ENCODE measurements around the gene SH3RF1.
A peak's percentile ranks its signal among the peaks of the same experiment; 100 is the strongest.
"Not testable (repeated sequence)": the region's sequence is repeated elsewhere in the genome, so short reads cannot be mapped to it uniquely, and the experiment has no call there.

Gene SH3RF1

GRCh38 chr4:169225812-169226211 lies 44.9 kb downstream of the SH3RF1 start:
- ATAC-seq (peak; percentile 10), DNase-seq (no peak)

GRCh38 chr4:169225058-169225751 lies 45.6 kb downstream of the SH3RF1 start:
- DNase-seq, result no peak
- peak; percentile 83 for ATAC-seq

- ATAC-seq, result no peak
- DNase-seq, result no peak
Observed at GRCh38 chr4:169222761-169223160, 48.0 kb downstream of the SH3RF1 start.

- ATAC-seq, result no peak
Observed at GRCh38 chr4:169221662-169222061, 49.1 kb downstream of the SH3RF1 start.

DNA sequence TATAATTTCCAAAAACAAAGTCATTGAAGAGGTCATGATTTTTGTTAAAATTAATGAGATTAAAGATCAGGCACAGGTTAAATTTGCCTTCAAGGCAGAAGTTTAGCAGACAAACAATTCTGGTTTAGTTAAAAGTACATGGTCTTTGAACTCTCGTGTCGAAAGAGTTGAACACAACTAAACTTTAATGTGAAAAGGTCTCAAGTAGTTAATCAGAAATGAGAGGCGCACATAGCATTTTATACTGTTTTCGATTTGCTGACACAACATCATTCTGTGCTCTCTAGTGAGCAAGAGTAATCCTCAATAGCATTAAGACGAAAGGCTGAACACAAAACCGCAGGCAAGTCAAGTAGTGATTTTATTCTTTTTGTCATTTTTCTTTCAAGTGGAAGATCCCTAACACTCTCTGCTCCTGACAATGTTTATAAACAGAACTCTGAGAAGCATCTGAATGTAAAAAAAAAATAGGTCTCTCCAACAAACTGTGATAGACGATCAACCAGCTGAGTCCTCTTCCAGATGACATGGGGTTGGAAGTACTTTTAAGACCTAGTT lies 49.8 kb downstream of the SH3RF1 start:
- ATAC-seq (no peak), DNase-seq (no peak)

More at GRCh38 chr4:169221662-169222061, 49.1 kb downstream of the SH3RF1 start:
- no peak for DNase-seq

DNA sequence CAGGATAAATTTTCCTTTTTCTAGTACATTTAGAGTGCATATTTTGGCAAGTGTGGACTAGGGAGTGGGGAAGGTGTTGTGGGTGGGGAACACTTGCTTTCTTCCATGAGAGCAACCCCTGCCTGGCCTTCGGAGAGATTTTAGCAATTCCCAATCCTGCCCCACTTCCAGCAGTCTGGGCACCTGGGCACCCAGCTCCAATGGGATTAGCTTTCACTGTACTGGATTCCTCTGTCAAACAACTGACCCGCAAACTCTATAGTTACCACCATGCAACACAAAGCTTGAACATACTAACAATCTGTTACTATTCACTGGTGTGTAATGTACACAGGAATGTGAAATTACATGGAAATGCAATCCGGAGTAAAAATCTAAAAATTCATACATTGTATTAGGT lies 50.3 kb downstream of the SH3RF1 start:
- ATAC-seq (no peak), DNase-seq (no peak)

- DNase-seq (no peak), ATAC-seq (no peak)
Observed at GRCh38 chr4:169219440-169219839, 51.3 kb downstream of the SH3RF1 start.

DNA sequence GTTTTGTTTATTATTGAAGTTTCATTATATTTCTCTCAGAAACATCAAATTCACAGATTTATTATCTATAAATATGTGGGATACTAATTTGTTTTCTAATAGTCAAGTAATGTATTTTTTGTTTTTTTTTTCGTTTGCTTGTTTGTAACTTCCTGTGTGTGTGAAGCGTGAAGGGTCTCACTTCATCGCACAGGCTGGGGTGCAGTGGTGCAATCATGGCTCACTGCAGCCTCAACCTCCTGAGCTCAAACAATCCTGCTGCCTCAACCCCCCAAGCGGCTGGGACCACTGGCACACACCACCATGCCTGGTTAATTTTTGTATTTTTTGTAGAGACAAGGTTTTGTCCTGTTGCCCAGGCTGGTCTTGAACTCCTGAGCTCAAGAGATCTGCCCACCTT lies 55.1 kb downstream of the SH3RF1 start:
- ATAC-seq (no peak), DNase-seq (no peak)

- ATAC-seq (no peak), DNase-seq (no peak)
Observed at GRCh38 chr4:169212981-169213380, 57.8 kb downstream of the SH3RF1 start.

DNA sequence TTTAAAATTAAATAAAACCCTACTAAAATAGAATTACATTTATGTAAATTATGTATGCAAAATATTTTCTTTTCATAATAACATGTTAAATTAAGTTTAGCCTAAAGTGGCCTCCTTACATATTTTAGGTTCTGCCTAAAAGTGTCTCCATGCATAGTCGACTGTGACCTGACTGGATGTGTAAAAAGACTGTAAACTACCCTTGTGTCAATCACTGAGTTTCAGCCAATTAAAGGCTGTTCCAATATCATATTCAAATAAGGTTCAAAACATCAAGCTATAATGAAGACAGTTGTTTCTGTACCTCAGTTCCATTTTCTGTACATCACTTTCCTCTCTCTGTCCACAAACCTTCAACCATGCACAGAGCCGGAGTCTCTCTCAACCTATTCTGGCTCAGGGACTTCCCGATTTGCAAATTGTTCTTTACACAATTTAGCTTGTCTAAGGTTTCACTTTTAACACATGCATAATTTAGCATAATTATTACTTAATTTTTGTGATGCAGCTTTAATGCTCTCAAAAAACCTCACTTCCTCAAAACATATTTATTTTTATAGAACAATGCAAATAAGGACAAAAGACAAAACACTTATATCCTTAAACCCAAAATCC lies 60.1 kb downstream of the SH3RF1 start:
- no peak for ATAC-seq
- DNase-seq, result no peak

- no peak for DNase-seq
- no peak for ATAC-seq
Observed at GRCh38 chr4:169209388-169209883, 61.3 kb downstream of the SH3RF1 start.

DNA sequence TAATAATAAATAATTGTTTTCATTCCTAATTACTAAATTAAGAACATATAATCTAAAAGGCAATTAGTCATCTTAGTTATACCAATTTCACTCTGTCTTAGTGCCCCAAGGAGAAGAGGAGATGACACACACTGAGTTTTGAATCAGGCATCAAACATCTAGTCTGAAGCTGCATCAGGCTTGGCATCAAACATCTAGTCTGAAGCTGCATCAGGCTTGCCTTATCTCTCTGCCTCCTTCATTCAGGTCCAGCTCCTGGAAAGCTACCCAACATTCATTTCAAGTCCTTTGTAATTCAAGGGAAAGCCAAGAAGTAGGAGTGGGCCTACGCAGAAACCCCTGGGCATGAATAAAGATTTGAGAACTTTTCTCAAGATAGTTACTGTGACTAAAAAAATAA lies 62.2 kb downstream of the SH3RF1 start:
- DNase-seq, result no peak
- no peak for ATAC-seq

GRCh38 chr4:169208090-169208455 lies 62.7 kb downstream of the SH3RF1 start:
- ATAC-seq (no peak), DNase-seq (no peak)

GRCh38 chr4:169207436-169208089 lies 63.2 kb downstream of the SH3RF1 start:
- no peak for DNase-seq
- no peak for ATAC-seq

DNA sequence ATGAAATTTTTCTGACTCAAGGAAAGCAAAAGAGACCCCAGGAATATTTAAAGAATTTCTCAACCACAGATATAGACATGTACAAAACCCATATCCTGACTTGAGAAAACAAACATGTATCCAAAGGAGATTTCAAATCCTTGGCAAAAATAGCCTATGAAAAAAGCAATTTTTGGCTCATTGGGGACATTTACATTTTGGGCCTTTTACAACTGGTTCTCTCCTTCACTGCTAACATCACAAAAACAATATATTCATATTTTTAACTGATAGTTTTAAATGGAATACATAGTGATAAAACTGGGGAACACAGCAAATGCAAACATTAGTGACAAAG lies 65.0 kb downstream of the SH3RF1 start:
- ATAC-seq (no peak), DNase-seq (no peak)

DNA sequence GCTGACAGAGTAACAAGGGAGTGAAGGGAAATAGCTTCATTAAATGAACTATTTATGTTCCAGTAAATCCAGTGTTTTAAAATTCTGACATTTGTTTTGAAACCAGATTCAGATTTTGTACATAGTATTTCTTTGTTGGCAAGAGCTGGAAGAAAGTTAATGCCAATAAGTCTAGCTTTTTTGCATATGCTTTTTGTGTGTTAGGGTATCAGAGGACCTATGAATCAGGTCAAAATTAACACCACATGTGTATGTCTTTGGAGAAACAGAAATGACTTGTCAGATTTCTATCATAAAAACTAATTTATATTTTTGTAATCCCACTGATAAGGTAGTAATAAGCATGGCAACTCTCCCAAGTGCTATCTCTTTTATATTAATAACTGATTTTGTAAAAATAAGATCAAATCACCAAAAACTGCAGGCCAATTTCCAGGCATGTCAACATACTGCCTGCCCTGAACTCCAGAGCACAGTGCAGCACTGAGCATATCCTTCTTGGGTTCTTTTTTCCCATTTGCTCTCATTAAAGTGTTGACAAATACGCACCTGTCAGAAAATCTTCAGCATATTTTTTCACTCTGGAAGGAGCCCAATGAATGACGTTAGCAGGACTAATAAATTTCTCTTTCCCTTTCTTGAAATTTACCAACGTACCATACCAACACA lies 65.5 kb downstream of the SH3RF1 start:
- DNase-seq (no peak), ATAC-seq (no peak)

GRCh38 chr4:169203891-169204290 lies 66.9 kb downstream of the SH3RF1 start:
- DNase-seq (no peak), ATAC-seq (no peak)

GRCh38 chr4:169203278-169203677 lies 67.5 kb downstream of the SH3RF1 start:
- ATAC-seq, DNase-seq: not testable (repeated sequence)

GRCh38 chr4:169202878-169203277 lies 67.9 kb downstream of the SH3RF1 start:
- DNase-seq, result no peak

GRCh38 chr4:169202145-169202699 lies 68.5 kb downstream of the SH3RF1 start:
- no peak for ATAC-seq

More at GRCh38 chr4:169202878-169203277, 67.9 kb downstream of the SH3RF1 start:
- no peak for ATAC-seq

DNA sequence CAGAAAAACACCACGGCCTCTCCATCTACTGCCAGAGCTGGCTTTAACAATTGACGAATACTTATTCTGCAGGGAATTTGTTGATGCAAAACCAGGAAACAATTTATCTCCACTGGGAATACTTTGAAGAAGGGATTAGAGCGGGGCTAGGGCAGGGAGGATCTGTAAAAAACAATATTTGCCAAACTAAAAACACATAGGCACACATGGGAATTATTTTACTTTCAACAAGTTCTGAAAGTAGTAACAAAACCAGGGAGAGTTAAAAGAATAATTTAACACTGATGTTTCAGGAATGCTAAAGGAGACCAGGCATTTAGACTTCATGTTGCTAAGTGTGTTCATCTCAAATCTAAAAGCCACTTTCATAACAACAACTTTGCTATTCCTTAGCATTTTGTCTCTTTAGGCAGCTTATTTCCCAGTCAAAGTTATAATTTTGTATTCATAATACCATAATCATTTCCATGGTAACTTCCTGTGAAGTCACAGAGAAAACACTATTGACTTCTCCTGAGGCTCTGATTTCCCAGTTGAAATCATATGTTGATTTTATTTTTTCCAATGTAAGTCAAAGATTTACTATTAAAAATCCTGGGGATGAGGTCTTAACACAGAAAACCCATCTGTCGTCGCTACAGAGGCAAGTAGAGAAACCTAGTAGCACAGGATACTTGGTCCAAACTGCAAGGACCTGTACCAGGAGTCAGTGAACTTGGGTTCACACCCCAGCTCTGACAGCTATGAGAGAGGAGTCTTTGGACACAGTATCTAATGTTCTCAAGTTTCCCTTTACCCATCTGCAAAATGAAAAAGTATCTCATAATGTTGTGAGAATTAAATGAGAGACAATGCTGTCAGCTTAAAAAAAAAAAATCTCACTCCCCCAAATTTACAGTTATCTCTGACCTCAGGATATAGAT lies 69.3 kb downstream of the SH3RF1 start:
- no peak for ATAC-seq
- DNase-seq, result no peak

More at GRCh38 chr4:169202145-169202699, 68.5 kb downstream of the SH3RF1 start:
- no peak for DNase-seq

Data from stimulated activated naive CD8-positive, alpha-beta T cell treated with anti-CD3 and anti-CD28 coated beads, Interleukin-15, Interleukin-2, amounts not matched to agents 100 U/mL and 50 U/mL, for 24 hours (primary cell).